H1 (cell line): Measurements from ENCODE around the gene CCNB1. TPM values are rescaled to one million over a fixed set of nuclear protein-coding genes. Genes with fewer than 3 reads are reported as not detected.

Experiments used
- CTCF ChIA-PET: fragments of 300-600 bp; sonication (Branson Sonifier 250); formaldehyde crosslinking; loops from one replicate; lab custom pipeline; 2021; ENCODE audit not compliant: partially characterized antibody; lab: Charles Lee
- POLR2A ChIA-PET: fragments of 300-600 bp; sonication (Branson Sonifier 250); formaldehyde crosslinking; loops from one replicate; lab custom pipeline; 2021; ENCODE audit warnings: inconsistent platforms; ENCODE audit not compliant: partially characterized antibody; lab: Charles Lee
- DNase-seq, 2 experiments: peaks; one replicate each; pipeline versions ENCODE4 v3.0.0 to v3.0.0-alpha.2; 2010 to 2022; ENCODE audit warnings: low spot score in 2 of 2, low read depth in 1 of 2, mixed read lengths in 1 of 2
- FAIRE-seq: peaks from 2 replicates; lab custom pipeline; 2011; peaks lifted over from hg19 to GRCh38; lab: Jason Lieb, UNC
- H2AFZ ChIP-seq: 2 replicates; pipeline ENCODE4 v1.8.1; 2012; ENCODE audit warnings: low read length, inconsistent platforms
- H2AK5ac ChIP-seq: 2 replicates; pipeline ENCODE4 v1.6.1; 2013; ENCODE audit warnings: low read depth, low read length
- H2BK120ac ChIP-seq: replicated peaks from 2 replicates; pipeline ENCODE3; 2013; ENCODE audit warnings: low read depth, low read length, inconsistent platforms
- H2BK12ac ChIP-seq: 2 replicates; pipeline ENCODE4 v1.6.1; 2013; ENCODE audit warnings: low read depth, low read length
- H2BK15ac ChIP-seq: 2 replicates; pipeline ENCODE4 v1.6.1; 2013; ENCODE audit warnings: low read length
- H2BK20ac ChIP-seq: 2 replicates; pipeline ENCODE4 v1.6.1; 2013; ENCODE audit warnings: low read length
- H2BK5ac ChIP-seq: 2 replicates; pipeline ENCODE4 v1.6.1; 2013; ENCODE audit warnings: low read depth, low read length
- H3K14ac ChIP-seq: 2 replicates; pipeline ENCODE4 v1.6.1; 2013; ENCODE audit warnings: inconsistent platforms; ENCODE audit not compliant: insufficient read length
- H3K18ac ChIP-seq: 2 replicates; pipeline ENCODE4 v1.6.1; 2013; ENCODE audit warnings: low read length; ENCODE audit errors: extremely low read depth
- H3K23ac ChIP-seq: 2 replicates; pipeline ENCODE4 v1.6.1; 2013; ENCODE audit warnings: inconsistent platforms; ENCODE audit not compliant: insufficient read length
- H3K23me2 ChIP-seq: 2 replicates; pipeline ENCODE4 v1.6.1; 2013; ENCODE audit warnings: low read depth, low read length
- H3K27ac ChIP-seq: 2 replicates; pipeline ENCODE4 v1.6.1; 2011; ENCODE audit warnings: low read depth, low read length, inconsistent platforms
- H3K27me3 ChIP-seq, 4 experiments: replicated peaks in 1 of 4; 1 replicate in 1 of 4; 2 replicates in 3 of 4; pipeline versions ENCODE4 v1.6.1 to v1.8.1; 2011 to 2013; ENCODE audit warnings: low read length in 3 of 4, mild to moderate bottlenecking in 3 of 4, inconsistent platforms in 2 of 4, mixed read lengths in 2 of 4, moderate library complexity in 1 of 4; ENCODE audit not compliant: control insufficient read depth in 3 of 4, insufficient read depth in 3 of 4; ENCODE audit errors: extremely low read depth in 1 of 4
- H3K36me3 ChIP-seq, 4 experiments: 2 replicates each; pipeline versions ENCODE4 v1.6.1 to v1.8.1; 2011 to 2013; ENCODE audit warnings: mild to moderate bottlenecking in 4 of 4, low read length in 3 of 4, moderate library complexity in 2 of 4, control low read depth in 1 of 4, inconsistent platforms in 1 of 4; ENCODE audit not compliant: insufficient read depth in 4 of 4, control insufficient read depth in 2 of 4
- H3K4ac ChIP-seq: replicated peaks from 2 replicates; pipeline ENCODE3; 2013; ENCODE audit warnings: low read length, low read depth, mixed read lengths, inconsistent platforms; ENCODE audit not compliant: insufficient read length
- H3K4me1 ChIP-seq, 4 experiments: replicated peaks in 1 of 4; 1 replicate in 1 of 4; 2 replicates in 3 of 4; pipeline versions ENCODE4 v1.6.1 to v1.8.1; 2011 to 2013; ENCODE audit warnings: low read length in 3 of 4, inconsistent platforms in 2 of 4, mixed read lengths in 1 of 4; ENCODE audit not compliant: insufficient read depth in 4 of 4, control insufficient read depth in 3 of 4
- H3K4me2 ChIP-seq, 2 experiments: 2 replicates each; pipeline versions ENCODE4 v1.6.1 to v1.8.1; 2011 to 2013; ENCODE audit warnings: low read depth in 2 of 2, low read length in 2 of 2, control low read depth in 1 of 2, inconsistent platforms in 1 of 2, mild to moderate bottlenecking in 1 of 2; ENCODE audit not compliant: insufficient read depth in 1 of 2
- H3K4me3 ChIP-seq, 4 experiments: fragments of 200-600, 300-600 bp in 1 of 4; sonication (generic), shearing (Covaris generic), sonication (Bioruptor Twin) in 1 of 4; 2 replicates each; pipeline versions ENCODE4 v1.5.1 to v1.8.1; 2011 to 2016; ENCODE audit warnings: low read length in 4 of 4, low read depth in 3 of 4, control low read depth in 2 of 4, inconsistent platforms in 2 of 4, mild to moderate bottlenecking in 2 of 4, mixed read lengths in 1 of 4, moderate library complexity in 1 of 4; ENCODE audit not compliant: insufficient read depth in 2 of 4; ENCODE audit errors: extremely low read depth in 1 of 4
- H3K56ac ChIP-seq: replicated peaks from 2 replicates; pipeline ENCODE3; 2013; ENCODE audit warnings: low read depth, mild to moderate bottlenecking, mixed read lengths, low read length, inconsistent platforms; ENCODE audit not compliant: insufficient read length
- H3K79me1 ChIP-seq: 2 replicates; pipeline ENCODE4 v1.6.1; 2013; ENCODE audit warnings: low read depth, low read length, control low read depth
- H3K79me2 ChIP-seq, 2 experiments: 2 replicates each; pipeline versions ENCODE4 v1.6.1 to v1.8.1; 2012 to 2013; ENCODE audit warnings: low read length in 2 of 2, mild to moderate bottlenecking in 2 of 2, inconsistent platforms in 1 of 2; ENCODE audit not compliant: insufficient read depth in 2 of 2, control insufficient read depth in 1 of 2
- H3K9ac ChIP-seq, 4 experiments: replicated peaks in 1 of 4; 1 replicate in 1 of 4; 2 replicates in 3 of 4; pipeline versions ENCODE4 v1.6.1 to v1.8.1; 2011 to 2013; ENCODE audit warnings: low read depth in 3 of 4, low read length in 3 of 4, control low read depth in 2 of 4, mild to moderate bottlenecking in 2 of 4, moderate library complexity in 2 of 4, inconsistent platforms in 1 of 4; ENCODE audit errors: extremely low read depth in 1 of 4
- H3K9me3 ChIP-seq, 2 experiments: 2 replicates each; pipeline versions ENCODE4 v1.6.1 to v1.8.1; 2012 to 2013; ENCODE audit warnings: mild to moderate bottlenecking in 2 of 2, moderate library complexity in 2 of 2, control low read depth in 1 of 2, inconsistent platforms in 1 of 2, low read depth in 1 of 2, low read length in 1 of 2, mixed read lengths in 1 of 2; ENCODE audit not compliant: insufficient read depth in 2 of 2
- H4K20me1 ChIP-seq, 2 experiments: replicated peaks in 1 of 2; 2 replicates each; pipeline versions ENCODE3 to v1.8.1; 2011 to 2013; ENCODE audit warnings: inconsistent platforms in 2 of 2, low read length in 2 of 2, mild to moderate bottlenecking in 1 of 2; ENCODE audit not compliant: insufficient read depth in 2 of 2, control insufficient read depth in 1 of 2
- H4K5ac ChIP-seq: 2 replicates; pipeline ENCODE4 v1.6.1; 2013; ENCODE audit warnings: low read length, low read depth, mixed read lengths, inconsistent platforms; ENCODE audit not compliant: insufficient read length
- H4K8ac ChIP-seq: 2 replicates; pipeline ENCODE4 v1.8.0; 2013; ENCODE audit warnings: mild to moderate bottlenecking, moderate library complexity, low read length, inconsistent platforms; ENCODE audit not compliant: insufficient read depth; ENCODE audit errors: extremely low read depth
- H4K91ac ChIP-seq: replicated peaks from 2 replicates; pipeline ENCODE3; 2013; ENCODE audit warnings: low read length, mixed read lengths, inconsistent platforms; ENCODE audit not compliant: insufficient read length
- KDM5A ChIP-seq: fragments of 200-600 bp; IDR thresholded peaks from 2 replicates; pipeline ENCODE4 v1.7.1; 2012; ENCODE audit warnings: mild to moderate bottlenecking, low read length, inconsistent platforms, mixed read lengths
- RFX5 ChIP-seq: IDR thresholded peaks from 2 replicates; pipeline ENCODE4 v1.6.1; 2011; ENCODE audit warnings: low read depth, low read length, improper control_type of control experiment, borderline replicate concordance
- SIX5 ChIP-seq: IDR thresholded peaks from 2 replicates; pipeline ENCODE4 v1.6.1; 2011; ENCODE audit warnings: mild to moderate bottlenecking, low read depth, low read length
- SP4 ChIP-seq: IDR thresholded peaks from 2 replicates; pipeline ENCODE4 v1.6.1; 2012; ENCODE audit warnings: low read length, inconsistent platforms
- TCF12 ChIP-seq: IDR thresholded peaks from 2 replicates; pipeline ENCODE4 v1.6.1; 2011; ENCODE audit warnings: low read depth, mild to moderate bottlenecking, low read length
- YY1 ChIP-seq: IDR thresholded peaks from 2 replicates; pipeline ENCODE4 v1.6.1; 2011; ENCODE audit warnings: low read depth, mild to moderate bottlenecking, low read length
- WGBS, 2 experiments: shearing (Covaris generic) in 1 of 2; methylation state at CpG; one replicate each; pipeline versions ENCODE4 v1.1.6 to v1.1.7; 2013 to 2015; ENCODE audit warnings: low lambda C conversion rate in 2 of 2, mixed read lengths in 2 of 2, inconsistent platforms in 1 of 2, low coverage in 1 of 2, missing lambda C conversion rate in 1 of 2; ENCODE audit not compliant: insufficient replicate concordance in 2 of 2, insufficient coverage in 1 of 2, insufficient read length in 1 of 2; ENCODE audit errors: extremely low coverage in 1 of 2, missing lambda C conversion rate in 1 of 2; 5-methylcytosine and 5-hydroxymethylcytosine counted together
- polyA plus RNA-seq, 7 experiments: library from polyadenylated mRNA; depleted of rRNA in 3 of 7; stranded (reverse) in 5 of 7; unstranded in 2 of 7; fragments of >200 nt in 5 of 7; fragments of 200-250 nt in 2 of 7; gene quantifications; 1 replicate in 5 of 7; 2 replicates in 1 of 7; 4 replicates in 1 of 7; pipeline versions ENCODE4 v1.2.1 to v1.2.3, GENCODE V29; 2011 to 2013; ENCODE audit warnings: missing spikeins in 2 of 7, mixed read lengths in 2 of 7
- total RNA-seq: library from RNA; stranded (reverse); fragmentation: NEBNext Ultra II Directional; extraction: Animal tissue kit (Norgen Biotek cat#: 25700); gene quantifications from 2 replicates; pipeline ENCODE4 v1.2.1, GENCODE V29; 2021

CCNB1 gene
- total and polyA plus RNA-seq, 2 of the 8 experiments (the other 6 are each of a cell fraction or from before 2014, with no cell fraction given): 122 to 338 TPM

- WGBS, 2 experiments: 92% methylated on average over 5 of the region's 5 CpGs; no CpG with 5 or more reads in 1 of the 2 experiments
- H3K4me1 ChIP-seq: no peaks in the 10 kb centered on the region
- H4K8ac ChIP-seq: no peak overlapping the region
- no peak overlapping the region for H3K23ac ChIP-seq
- no peak overlapping the region for H2BK20ac ChIP-seq
- H3K79me1 ChIP-seq: no peaks in the 10 kb centered on the region
- H2BK5ac ChIP-seq: no peak overlapping the region
- no peak overlapping the region for H4K5ac ChIP-seq
- H2AK5ac ChIP-seq: no peak overlapping the region
- H3K4me3 ChIP-seq: no peak overlapping the region
- no peak overlapping the region for H2BK15ac ChIP-seq
- TF ChIP-seq SIX5 (no peak), KDM5A (no peak), YY1 (no peak), TCF12 (no peak), SP4 (no peak), RFX5 (no peak)
- TF ChIP-seq, all 59 proteins: peak for 0
- no peak overlapping the region for H3K9ac ChIP-seq
- H3K36me3 ChIP-seq: peaks cover 0 to 77% (median 23%) of the 10 kb centered on the region in 4 experiments; a peak in 6 of 8 replicates
- no peak overlapping the region for H3K4me2 ChIP-seq
- ChIA-PET POLR2A (interaction anchor here (0.9 to 1.9 kb wide), 2 partner anchors 10 to 14 kb away, joined by 4 to 7 read pairs; no protein-coding TSS in a partner anchor), CTCF (no interaction called here)
- H2AFZ ChIP-seq: no peak overlapping the region
- H4K91ac ChIP-seq: no peak overlapping the region
- no peak overlapping the region for H3K14ac ChIP-seq
- no peak overlapping the region for H2BK120ac ChIP-seq
- DNase-seq (no peak), FAIRE-seq (no peak)
- H3K23me2 ChIP-seq: no peaks in the 10 kb centered on the region
- no peaks in the 10 kb centered on the region for H3K27me3 ChIP-seq
- H4K20me1 ChIP-seq: no peaks in the 10 kb centered on the region
- H3K4ac ChIP-seq: no peak overlapping the region
- H2BK12ac ChIP-seq: no peak overlapping the region
- no peak overlapping the region for H3K56ac ChIP-seq
- H3K18ac ChIP-seq: no peak overlapping the region
- H3K27ac ChIP-seq: no peak overlapping the region
- no peaks in the 10 kb centered on the region for H3K79me2 ChIP-seq
- no peaks in the 10 kb centered on the region for H3K9me3 ChIP-seq
Observed at GRCh38 chr5:69206528-69207190, 39.7 kb downstream of the CCNB1 start.
